ENCODE measurements around the gene PLXDC1.

The PLXDC1 gene

DNA sequence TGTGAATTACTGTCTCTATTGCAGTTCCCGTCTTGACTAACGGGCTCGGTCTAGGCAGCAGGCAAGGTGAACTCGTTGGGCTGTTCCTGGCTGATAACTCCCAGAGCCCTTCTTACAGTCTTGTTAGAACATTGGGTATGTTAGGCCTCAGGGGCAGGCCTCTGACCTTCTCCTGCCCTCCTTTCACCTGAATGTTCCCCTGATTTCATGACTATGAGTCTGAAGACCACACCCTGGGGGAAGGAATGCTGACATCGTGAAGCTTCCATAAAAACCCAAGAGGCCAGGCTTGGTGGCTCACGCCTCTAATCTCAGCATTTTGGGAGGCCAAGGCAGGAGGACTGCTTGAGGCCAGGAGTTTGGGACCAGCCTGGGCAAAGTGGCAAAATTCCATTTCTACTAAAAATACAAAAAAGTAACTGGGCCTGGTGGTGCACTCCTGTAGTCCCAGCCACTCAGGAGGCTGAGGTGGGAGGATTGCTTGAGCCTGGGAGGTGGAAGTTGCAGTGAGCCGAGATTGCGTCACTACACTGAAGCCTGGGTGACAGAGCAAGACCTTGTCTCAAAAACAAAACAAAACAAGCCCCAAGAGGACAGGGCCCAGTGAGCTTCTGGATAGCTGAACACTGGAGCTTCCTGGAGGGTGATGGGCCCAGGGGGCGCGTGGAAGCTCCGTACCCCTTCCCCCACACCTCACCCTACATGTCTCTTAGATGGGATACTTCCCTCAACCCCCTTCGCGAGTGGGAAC, 136.5 kb downstream of the PLXDC1 start:
- TF ChIP-seq, protein P1, sequence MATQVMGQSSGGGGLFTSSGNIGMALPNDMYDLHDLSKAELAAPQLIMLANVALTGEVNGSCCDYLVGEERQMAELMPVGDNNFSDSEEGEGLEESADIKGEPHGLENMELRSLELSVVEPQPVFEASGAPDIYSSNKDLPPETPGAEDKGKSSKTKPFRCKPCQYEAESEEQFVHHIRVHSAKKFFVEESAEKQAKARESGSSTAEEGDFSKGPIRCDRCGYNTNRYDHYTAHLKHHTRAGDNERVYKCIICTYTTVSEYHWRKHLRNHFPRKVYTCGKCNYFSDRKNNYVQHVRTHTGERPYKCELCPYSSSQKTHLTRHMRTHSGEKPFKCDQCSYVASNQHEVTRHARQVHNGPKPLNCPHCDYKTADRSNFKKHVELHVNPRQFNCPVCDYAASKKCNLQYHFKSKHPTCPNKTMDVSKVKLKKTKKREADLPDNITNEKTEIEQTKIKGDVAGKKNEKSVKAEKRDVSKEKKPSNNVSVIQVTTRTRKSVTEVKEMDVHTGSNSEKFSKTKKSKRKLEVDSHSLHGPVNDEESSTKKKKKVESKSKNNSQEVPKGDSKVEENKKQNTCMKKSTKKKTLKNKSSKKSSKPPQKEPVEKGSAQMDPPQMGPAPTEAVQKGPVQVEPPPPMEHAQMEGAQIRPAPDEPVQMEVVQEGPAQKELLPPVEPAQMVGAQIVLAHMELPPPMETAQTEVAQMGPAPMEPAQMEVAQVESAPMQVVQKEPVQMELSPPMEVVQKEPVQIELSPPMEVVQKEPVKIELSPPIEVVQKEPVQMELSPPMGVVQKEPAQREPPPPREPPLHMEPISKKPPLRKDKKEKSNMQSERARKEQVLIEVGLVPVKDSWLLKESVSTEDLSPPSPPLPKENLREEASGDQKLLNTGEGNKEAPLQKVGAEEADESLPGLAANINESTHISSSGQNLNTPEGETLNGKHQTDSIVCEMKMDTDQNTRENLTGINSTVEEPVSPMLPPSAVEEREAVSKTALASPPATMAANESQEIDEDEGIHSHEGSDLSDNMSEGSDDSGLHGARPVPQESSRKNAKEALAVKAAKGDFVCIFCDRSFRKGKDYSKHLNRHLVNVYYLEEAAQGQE (IDR thresholded peaks at IDR 0.05; ENCODE audit: insufficient replicate concordance, low read depth), result no peak
- TF ChIP-seq GABPA (IDR thresholded peaks at IDR 0.05; ENCODE audit: low read depth), result no peak
- TF ChIP-seq POLR2AphosphoS5 (IDR thresholded peaks at IDR 0.05; ENCODE audit: low read depth), result no peak
- no peak for TF ChIP-seq SPI1 (IDR thresholded peaks at IDR 0.05; ENCODE audit: borderline replicate concordance, low read depth)
- TF ChIP-seq, protein P2, sequence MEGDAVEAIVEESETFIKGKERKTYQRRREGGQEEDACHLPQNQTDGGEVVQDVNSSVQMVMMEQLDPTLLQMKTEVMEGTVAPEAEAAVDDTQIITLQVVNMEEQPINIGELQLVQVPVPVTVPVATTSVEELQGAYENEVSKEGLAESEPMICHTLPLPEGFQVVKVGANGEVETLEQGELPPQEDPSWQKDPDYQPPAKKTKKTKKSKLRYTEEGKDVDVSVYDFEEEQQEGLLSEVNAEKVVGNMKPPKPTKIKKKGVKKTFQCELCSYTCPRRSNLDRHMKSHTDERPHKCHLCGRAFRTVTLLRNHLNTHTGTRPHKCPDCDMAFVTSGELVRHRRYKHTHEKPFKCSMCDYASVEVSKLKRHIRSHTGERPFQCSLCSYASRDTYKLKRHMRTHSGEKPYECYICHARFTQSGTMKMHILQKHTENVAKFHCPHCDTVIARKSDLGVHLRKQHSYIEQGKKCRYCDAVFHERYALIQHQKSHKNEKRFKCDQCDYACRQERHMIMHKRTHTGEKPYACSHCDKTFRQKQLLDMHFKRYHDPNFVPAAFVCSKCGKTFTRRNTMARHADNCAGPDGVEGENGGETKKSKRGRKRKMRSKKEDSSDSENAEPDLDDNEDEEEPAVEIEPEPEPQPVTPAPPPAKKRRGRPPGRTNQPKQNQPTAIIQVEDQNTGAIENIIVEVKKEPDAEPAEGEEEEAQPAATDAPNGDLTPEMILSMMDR (IDR thresholded peaks at IDR 0.05; ENCODE audit: insufficient read depth, low read length), result no peak
- DNase-seq (ENCODE audit: low read depth in 1 of 2, low spot score in 1 of 2), result peak; percentile 46 to 82
- Histone ChIP-seq H3K4me3 (replicated peaks; ENCODE audit: insufficient read depth, low read length) (no peak overlapping the region), H3K27me3 (ENCODE audit: insufficient read depth, poor library complexity, severe bottlenecking) (no peaks in the 10 kb centered on the region), H3K27ac (replicated peaks) (peak overlapping the region; percentile 66)

DNA sequence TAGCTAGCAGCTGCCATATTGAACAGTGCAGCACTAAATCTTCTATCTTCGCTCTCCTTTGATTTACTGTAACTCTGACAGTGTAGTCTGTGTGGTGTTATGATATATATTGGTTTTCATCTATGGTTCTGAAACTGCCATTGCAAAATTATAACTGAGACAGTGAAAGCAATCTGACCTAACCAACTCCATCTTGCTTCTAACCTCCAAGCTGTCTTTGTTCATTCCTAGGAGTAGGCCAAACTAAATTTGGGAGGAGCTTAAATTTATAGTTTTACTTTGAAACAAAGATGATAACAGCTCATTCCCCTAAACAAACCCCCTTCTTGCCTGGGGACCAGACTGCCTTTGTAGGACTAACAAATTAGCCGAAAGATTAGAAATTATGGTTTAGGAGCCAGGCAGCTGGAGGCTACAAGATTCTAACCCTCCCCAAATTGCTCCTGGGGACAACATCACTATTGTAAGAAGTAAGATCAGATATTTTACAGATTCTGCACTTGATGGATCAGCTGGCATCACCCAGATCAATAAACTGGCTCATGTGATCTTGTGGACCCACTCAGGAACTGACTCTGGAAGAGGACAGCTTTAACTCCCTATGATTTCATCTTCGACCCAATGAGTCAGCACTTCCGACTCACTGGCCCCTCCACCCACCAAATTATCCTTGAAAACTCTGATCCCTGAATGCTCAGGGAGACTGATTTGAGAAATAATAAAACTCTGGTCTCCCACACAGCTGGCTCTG, 137.2 kb downstream of the PLXDC1 start:
- no peak overlapping the region for H3K4me3 ChIP-seq (replicated peaks; ENCODE audit: insufficient read depth, low read length)
- H3K27me3 ChIP-seq (ENCODE audit: insufficient read depth, poor library complexity, severe bottlenecking), result no peaks in the 10 kb centered on the region
- TF ChIP-seq, protein P2 (IDR thresholded peaks at IDR 0.05; ENCODE audit: insufficient read depth, low read length), result no peak
- no peak for TF ChIP-seq SPI1 (IDR thresholded peaks at IDR 0.05; ENCODE audit: borderline replicate concordance, low read depth)
- TF ChIP-seq GABPA (IDR thresholded peaks at IDR 0.05; ENCODE audit: low read depth), result no peak
- TF ChIP-seq, protein P1 (IDR thresholded peaks at IDR 0.05; ENCODE audit: insufficient replicate concordance, low read depth), result no peak
- TF ChIP-seq POLR2AphosphoS5 (IDR thresholded peaks at IDR 0.05; ENCODE audit: low read depth), result no peak
- H3K27ac ChIP-seq (replicated peaks), result peak overlapping the region; percentile 66
- DNase-seq (ENCODE audit: low read depth in 1 of 2, low spot score in 1 of 2), result no peak
